Loucy (cell line): Measurements from ENCODE around the gene PRSS3.

ENCODE experiments used
- H2AFZ ChIP-seq: fragments of 200-600 bp; sonication (generic); 2 replicates; pipeline ENCODE4 v1.6.0; 2016; ENCODE audit warnings: antibody characterized with exemption, mild to moderate bottlenecking, low read length, moderate library complexity
- H3F3A ChIP-seq: fragments of 200-600 bp; 2 replicates; pipeline ENCODE4 v1.6.0; 2016; ENCODE audit warnings: antibody characterized with exemption, low read depth, mild to moderate bottlenecking
- H3K27me3 ChIP-seq: fragments of 200-600 bp; sonication (generic); 2 replicates; pipeline ENCODE4 v1.6.1; 2014; ENCODE audit warnings: low read length, mild to moderate bottlenecking; ENCODE audit not compliant: insufficient read depth, poor library complexity, severe bottlenecking
- H3K36me3 ChIP-seq: fragments of 200-600 bp; sonication (generic); 2 replicates; pipeline ENCODE4 v1.6.1; 2016; ENCODE audit warnings: low read length; ENCODE audit not compliant: insufficient read depth
- H3K4me1 ChIP-seq: fragments of 200-600 bp; sonication (generic); 2 replicates; pipeline ENCODE4 v1.5.1; 2014; ENCODE audit warnings: low read length, mild to moderate bottlenecking; ENCODE audit not compliant: insufficient read depth, poor library complexity, severe bottlenecking
- H3K4me2 ChIP-seq: fragments of 200-600 bp; sonication (generic); 2 replicates; pipeline ENCODE4 v1.6.0; 2014; ENCODE audit warnings: antibody characterized with exemption, low read length, low read depth, mild to moderate bottlenecking; ENCODE audit not compliant: poor library complexity, severe bottlenecking
- H3K4me3 ChIP-seq: fragments of 200-600 bp; sonication (generic); 2 replicates; pipeline ENCODE4 v1.5.1; 2014; ENCODE audit warnings: low read length, mild to moderate bottlenecking, mixed read lengths; ENCODE audit not compliant: poor library complexity, severe bottlenecking
- H3K79me2 ChIP-seq: fragments of 200-600 bp; sonication (generic); 2 replicates; pipeline ENCODE4 v1.6.1; 2014; ENCODE audit warnings: low read length; ENCODE audit not compliant: insufficient read depth
- H3K9ac ChIP-seq: fragments of 200-600 bp; sonication (generic); 2 replicates; pipeline ENCODE4 v1.6.0; 2014; ENCODE audit warnings: mild to moderate bottlenecking, low read depth, low read length, moderate library complexity; ENCODE audit not compliant: poor library complexity, severe bottlenecking
- H3K9me2 ChIP-seq: fragments of 200-600 bp; sonication (generic); replicated peaks from 2 replicates; pipeline ENCODE4 v1.6.1; 2016; ENCODE audit warnings: low read depth, low read length, mixed read lengths
- H3K9me3 ChIP-seq: fragments of 200-600 bp; sonication (generic); 2 replicates; pipeline ENCODE4 v1.6.1; 2014; ENCODE audit warnings: mild to moderate bottlenecking, antibody characterized with exemption, low read length, low read depth; ENCODE audit not compliant: insufficient read depth
- H4K20me1 ChIP-seq: fragments of 200-600 bp; sonication (generic); 2 replicates; pipeline ENCODE4 v1.6.0; 2014; ENCODE audit warnings: antibody characterized with exemption, low read length, mild to moderate bottlenecking; ENCODE audit not compliant: insufficient read depth, poor library complexity, severe bottlenecking
- CTCF ChIP-seq: fragments of 200-600 bp; sonication (generic); conservative IDR thresholded peaks from 2 replicates; pipeline ENCODE4 v1.5.1; 2014; ENCODE audit warnings: mild to moderate bottlenecking, antibody characterized with exemption, low read length
- EZH2phosphoT487 ChIP-seq: fragments of 200-600 bp; IDR thresholded peaks from 2 replicates; pipeline ENCODE4 v1.6.1; 2018; ENCODE audit warnings: antibody characterized with exemption, mild to moderate bottlenecking, moderate library complexity, borderline replicate concordance

The PRSS3 gene

DNA sequence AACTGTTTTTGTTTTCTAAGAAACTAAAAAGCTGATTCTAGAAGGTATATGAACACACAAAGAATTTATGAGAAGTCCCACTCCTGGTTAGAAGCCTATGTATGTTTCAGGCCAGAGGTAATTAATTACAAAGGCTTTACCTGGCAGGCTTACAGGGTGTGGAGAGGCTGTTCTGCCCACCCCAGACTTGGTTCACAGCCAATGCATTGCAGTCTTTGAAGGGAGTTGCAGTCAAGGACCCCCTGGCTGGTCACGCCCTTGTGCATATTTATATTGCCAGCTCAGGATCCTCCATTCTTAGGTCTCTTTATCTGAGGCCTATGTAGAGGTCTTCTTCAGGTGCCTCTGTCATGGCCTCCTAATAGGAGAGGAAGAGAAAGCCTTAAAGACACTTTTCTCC, 13.6 kb upstream of the PRSS3 start:
- H3K4me3 ChIP-seq: no peak overlapping the region
- no peak overlapping the region for H3K4me2 ChIP-seq

GRCh38 chr9:33782395-33783152, 12.8 kb upstream of the PRSS3 start:
- no peaks in the 10 kb centered on the region for H3K9me2 ChIP-seq
- no peak overlapping the region for H2AFZ ChIP-seq
- no peak overlapping the region for H3K9ac ChIP-seq
- H3K27me3 ChIP-seq: no peaks in the 10 kb centered on the region
- no peaks in the 10 kb centered on the region for H4K20me1 ChIP-seq
- no peaks in the 10 kb centered on the region for H3K36me3 ChIP-seq
- H3K4me3 ChIP-seq: no peak overlapping the region
- H3K4me2 ChIP-seq: no peak overlapping the region
- peaks cover 9% of the 10 kb centered on the region for H3K4me1 ChIP-seq
- no peaks in the 10 kb centered on the region for H3K9me3 ChIP-seq
- no peaks in the 10 kb centered on the region for H3K79me2 ChIP-seq
- H3F3A ChIP-seq: no peaks in the 10 kb centered on the region
- TF ChIP-seq CTCF (no peak), EZH2phosphoT487 (no peak)

More for the DNA sequence above, 13.6 kb upstream of the PRSS3 start:
- Histone ChIP-seq H3F3A (no peaks in the 10 kb centered on the region), H3K36me3 (no peaks in the 10 kb centered on the region), H3K9me3 (no peaks in the 10 kb centered on the region), H3K27me3 (no peaks in the 10 kb centered on the region), H2AFZ (0 out of 2 replicates have a peak overlapping the region, but pooled peaks have one; percentile 23), H3K9ac (no peak overlapping the region), H4K20me1 (no peaks in the 10 kb centered on the region), H3K79me2 (no peaks in the 10 kb centered on the region), H3K4me1 (peaks cover 9% of the 10 kb centered on the region), H3K9me2 (no peaks in the 10 kb centered on the region)
- TF ChIP-seq EZH2phosphoT487 (no peak), CTCF (no peak)

DNA sequence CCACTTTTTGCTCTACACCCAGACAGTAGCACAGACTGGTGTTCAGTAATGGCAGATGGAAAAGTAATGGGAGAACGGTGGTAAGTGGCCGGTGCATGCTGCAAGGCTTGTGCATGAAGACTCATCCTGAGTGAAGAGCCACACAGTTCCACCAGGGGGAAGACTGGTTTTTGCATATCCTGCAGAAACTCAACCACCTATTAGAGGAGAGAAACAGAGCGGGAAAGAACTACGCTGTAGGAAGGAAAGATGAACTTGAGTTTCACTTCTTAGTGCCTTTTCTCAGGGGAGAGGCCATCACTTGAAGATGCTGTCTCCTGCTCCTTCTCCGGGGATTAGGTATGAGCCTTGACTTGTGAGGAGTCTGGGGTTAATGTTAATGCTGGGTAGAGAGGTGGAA, 9.4 kb upstream of the PRSS3 start:
- Histone ChIP-seq H4K20me1 (no peaks in the 10 kb centered on the region), H3K9me2 (no peaks in the 10 kb centered on the region), H3K79me2 (no peaks in the 10 kb centered on the region), H3K36me3 (no peaks in the 10 kb centered on the region), H2AFZ (no peak overlapping the region), H3K4me2 (no peak overlapping the region), H3F3A (no peaks in the 10 kb centered on the region), H3K9ac (no peak overlapping the region), H3K9me3 (no peaks in the 10 kb centered on the region), H3K27me3 (no peaks in the 10 kb centered on the region), H3K4me1 (peaks cover 9% of the 10 kb centered on the region), H3K4me3 (no peak overlapping the region)
- no peak for TF ChIP-seq EZH2phosphoT487
- TF ChIP-seq CTCF: peak; percentile 50
